Endothelial cell of hepatic sinusoid (primary cell): ENCODE measurements around the gene CLIC2.
"Not testable (repeated sequence)": the region's sequence is repeated elsewhere in the genome, so short reads cannot be mapped to it uniquely, and the experiment has no call there.

Experiments
- in situ Hi-C: cut with HindIII; loops from 2 replicates; pipeline ENCODE4 v1.10.0; 2017; ENCODE audit warnings: low sequenced_read_pairs

The CLIC2 gene

DNA sequence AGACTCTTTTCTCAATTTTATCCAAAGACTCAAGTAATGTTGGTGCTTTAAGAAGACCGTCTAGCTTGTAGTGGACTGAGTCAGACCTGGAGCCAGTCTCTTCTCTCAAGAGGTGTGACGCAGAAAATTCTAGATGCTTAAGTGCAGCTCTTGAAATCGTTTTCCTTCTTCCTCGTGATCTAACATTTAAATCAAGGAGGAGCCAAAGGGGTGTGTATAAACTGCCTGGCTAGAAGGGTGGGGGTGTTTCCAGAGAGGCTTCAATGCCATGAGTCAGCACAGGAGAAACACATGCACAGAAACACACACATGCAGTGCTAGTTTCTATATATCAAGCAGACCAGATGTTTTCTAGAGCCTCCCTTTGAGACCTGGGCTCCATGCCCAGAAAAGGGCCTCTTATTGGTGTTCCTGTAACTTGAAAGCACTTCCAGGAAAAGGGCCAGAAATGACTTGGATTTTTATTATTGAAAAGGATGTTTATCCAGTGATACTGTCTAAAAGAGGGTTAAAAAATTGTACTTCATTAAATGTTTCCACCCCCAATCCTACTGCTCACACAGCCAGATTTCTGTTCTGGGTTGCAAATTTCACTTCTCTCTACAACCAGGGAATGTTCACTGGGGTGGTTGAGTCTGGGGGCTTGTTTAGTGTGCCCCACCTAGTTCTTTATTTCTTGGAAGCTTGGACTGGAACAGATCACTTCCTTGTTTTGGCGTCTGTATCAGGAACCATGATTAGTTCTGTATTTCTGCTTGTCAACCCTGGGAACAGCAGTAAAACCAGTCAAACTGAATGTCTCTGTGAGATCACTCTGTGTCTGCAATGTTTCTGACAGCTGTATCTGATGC is at the start of gene CLIC2:
Gene CLIC2, minus strand, starts transcription at position 129 of the 851 bp plus-strand sequence. CDS start 187 bp downstream, outside the sequence.
- in situ Hi-C loops, result no loop called here

GRCh38 chrX:155382529-155382967 is 48.1 kb upstream of the CLIC2 start:
- in situ Hi-C loops, result not testable (repeated sequence)

DNA sequence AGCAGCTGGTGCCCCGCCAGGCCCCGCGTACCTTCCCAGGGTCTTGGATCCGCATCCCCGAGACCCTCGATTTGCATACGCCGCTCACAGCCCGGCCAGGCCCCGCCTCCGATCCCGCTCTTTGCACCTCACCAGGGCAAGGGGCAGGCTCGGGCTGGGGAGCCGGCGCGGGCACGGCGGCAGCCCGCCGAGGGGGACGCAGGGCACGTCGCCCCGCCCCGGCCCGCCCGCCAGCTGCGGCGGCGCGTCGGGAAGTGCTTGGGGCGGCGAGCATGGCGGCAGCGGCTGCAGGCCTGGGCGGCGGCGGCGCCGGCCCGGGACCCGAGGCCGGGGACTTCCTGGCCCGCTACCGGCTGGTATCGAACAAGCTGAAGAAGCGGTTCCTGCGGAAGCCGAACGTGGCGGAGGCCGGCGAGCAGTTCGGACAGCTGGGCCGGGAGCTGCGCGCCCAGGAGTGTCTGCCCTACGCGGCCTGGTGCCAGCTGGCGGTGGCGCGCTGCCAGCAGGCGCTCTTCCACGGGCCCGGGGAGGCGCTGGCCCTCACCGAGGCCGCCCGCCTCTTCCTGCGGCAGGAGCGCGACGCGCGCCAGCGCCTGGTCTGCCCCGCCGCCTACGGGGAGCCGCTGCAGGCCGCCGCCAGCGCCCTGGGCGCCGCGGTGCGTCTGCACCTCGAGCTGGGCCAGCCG is 47.6 kb upstream of the CLIC2 start, which contains the start of gene F8A2:
Gene F8A2, plus strand, starts transcription at position 253 of the 686 bp plus-strand sequence. Its CDS starts 20 bp downstream, at position 273.
- in situ Hi-C loops, result not testable (repeated sequence)

DNA sequence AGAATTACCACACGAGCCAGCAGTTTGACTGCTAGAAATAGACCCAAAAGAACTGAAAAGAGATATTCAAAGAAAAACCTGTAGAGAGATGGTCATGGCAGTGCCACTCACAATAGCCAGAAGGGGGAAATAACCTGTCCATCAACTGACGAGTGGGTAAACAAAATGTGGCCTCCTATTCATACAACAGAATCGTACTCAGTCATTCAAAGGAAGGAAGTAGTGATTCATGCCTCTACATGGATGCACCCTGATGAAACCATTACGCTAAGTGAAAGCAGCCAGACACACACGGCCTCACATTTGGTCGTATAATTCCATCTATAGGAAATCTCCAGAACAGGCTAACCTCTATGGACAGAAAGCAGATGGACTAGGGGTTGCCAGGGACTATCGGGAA is 45.4 kb upstream of the CLIC2 start:
- in situ Hi-C loops, result not testable (repeated sequence)

DNA sequence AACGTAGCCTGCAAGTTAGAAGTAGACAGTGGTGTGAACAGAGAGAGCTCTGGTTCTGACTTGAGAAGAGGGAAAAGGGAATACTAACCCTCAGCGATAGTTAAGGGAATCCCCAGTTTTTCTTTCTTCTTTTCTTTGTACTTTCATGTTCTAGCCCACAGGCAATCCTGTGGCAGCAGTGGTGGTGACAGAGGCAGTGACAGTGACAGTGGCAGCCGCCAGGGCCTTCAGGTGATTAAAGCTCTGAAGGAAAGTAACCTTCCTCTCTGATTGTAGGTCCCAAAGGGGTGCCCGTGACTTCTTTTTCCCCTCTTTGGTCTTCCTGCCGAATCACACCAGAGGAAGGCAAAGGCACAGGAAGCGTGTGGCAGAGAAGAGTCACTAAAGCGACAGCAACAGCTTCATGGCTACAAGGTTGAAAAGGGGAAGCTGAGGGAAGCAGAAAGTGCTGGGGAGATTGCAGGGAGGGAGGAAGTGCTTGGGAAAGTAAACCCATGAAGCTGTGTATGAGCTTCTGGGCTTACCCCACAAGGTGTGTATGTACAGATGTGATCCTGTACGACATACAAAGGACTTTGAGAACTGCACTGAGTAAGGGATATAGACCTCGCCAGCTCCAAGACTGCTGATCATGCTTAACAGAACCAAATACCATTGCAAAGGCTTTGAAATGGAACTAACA is 39.5 kb upstream of the CLIC2 start:
- in situ Hi-C loops, result not testable (repeated sequence)

DNA sequence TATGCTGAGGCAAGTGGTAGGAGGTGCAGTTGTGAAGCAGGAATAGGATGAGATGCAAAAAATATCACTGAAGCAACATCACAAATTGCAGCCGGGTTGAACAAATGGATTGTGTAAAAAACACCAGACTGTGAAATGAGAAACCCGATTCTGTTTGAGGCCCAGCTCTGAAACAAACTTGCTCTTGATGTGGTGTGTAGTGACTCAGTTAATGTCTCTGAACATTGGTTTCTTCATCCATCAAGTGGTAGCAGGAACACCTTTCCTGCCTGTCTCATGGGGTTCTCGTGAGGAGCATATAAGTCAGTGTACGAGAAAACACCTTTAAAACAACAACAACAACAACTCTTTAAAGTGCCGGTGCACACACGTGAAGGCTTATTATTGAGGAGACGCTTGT is 29.3 kb upstream of the CLIC2 start:
- in situ Hi-C loops, result not testable (repeated sequence)

GRCh38 chrX:155349448-155349847 is 15.0 kb upstream of the CLIC2 start:
- in situ Hi-C loops, result not testable (repeated sequence)

GRCh38 chrX:155345689-155346088 is 11.3 kb upstream of the CLIC2 start:
- in situ Hi-C loops, result not testable (repeated sequence)

- in situ Hi-C loops, result not testable (repeated sequence)
Measured at GRCh38 chrX:155335337-155335712, 911 bp upstream of the CLIC2 start.

DNA sequence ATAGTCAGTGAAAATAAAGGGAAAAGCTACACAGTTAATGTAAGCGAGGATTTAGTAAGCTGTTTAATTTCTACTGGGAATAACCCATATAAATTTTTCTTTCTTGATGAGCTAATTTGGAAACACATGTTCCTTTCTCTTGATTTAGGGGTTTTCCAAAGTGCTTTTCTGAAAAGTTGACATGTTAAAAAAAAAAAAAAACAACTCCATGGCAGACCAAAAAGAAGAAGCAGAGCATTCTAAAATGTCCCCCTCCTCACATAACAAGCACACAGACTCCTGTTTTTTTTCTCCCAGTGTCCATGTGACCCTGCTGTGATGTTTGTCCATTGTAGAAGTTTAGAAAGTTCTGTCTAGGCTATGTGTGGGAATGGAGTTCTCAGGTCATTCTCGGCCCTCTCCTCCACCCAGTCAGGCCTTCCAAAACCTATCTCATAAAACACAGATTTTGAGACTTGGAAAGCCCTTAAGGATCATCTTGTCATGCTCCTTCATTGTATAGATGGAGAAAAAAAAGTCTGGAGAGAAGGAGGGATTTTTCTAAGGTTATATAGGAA is 792 bp downstream of the CLIC2 start:
- in situ Hi-C loops, result no loop called here

- in situ Hi-C loops, result no loop called here
Measured at GRCh38 chrX:155330992-155331391, 3.4 kb downstream of the CLIC2 start.

GRCh38 chrX:155329293-155329692 is 5.1 kb downstream of the CLIC2 start:
- in situ Hi-C loops, result no loop called here

- in situ Hi-C loops, result no loop called here
Measured at GRCh38 chrX:155326610-155327009, 7.8 kb downstream of the CLIC2 start.

DNA sequence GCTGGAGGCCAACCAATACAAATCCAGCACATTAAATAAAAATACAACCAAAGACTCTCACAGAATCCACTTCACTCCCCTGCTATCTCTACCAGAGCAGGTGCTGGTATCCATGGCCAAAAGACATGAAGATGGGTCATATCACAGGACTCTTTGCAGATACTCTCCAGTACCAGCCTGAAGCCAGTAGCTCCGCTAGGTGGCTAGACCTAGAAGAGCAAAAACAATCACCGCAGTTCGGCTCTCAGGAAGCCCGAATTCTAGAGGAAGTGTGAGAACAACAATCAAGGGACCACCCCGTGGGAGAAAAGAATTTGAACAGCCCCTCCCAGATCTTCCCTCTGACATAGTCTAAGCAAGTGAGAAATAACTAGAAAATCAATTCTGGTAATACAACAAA is 20.2 kb downstream of the CLIC2 start:
- in situ Hi-C loops, result no loop called here

GRCh38 chrX:155313766-155314165 is 20.6 kb downstream of the CLIC2 start:
- in situ Hi-C loops, result no loop called here

GRCh38 chrX:155293771-155294170 is 40.6 kb downstream of the CLIC2 start:
- in situ Hi-C loops, result no loop called here

- in situ Hi-C loops, result no loop called here
Measured at GRCh38 chrX:155279873-155280272, 54.5 kb downstream of the CLIC2 start.

DNA sequence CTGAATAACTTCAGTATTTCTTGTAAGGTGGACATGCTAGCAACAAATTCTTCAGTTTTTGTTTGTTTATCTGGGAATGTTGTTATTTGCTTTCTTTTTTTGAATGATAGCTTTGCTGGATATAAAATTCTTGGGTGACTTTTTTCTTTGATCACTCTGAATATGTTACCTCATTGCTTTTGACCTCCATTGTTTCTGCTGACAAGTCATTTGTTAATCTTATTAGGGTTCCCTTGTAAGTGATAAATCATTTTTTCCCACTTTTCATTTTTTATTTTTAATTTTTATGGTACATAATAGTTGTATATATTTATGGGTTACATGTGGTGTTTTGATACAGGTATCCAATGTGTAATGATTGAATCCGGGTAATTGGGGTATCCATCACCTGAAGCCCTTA is 63.4 kb downstream of the CLIC2 start:
- in situ Hi-C loops, result no loop called here

DNA sequence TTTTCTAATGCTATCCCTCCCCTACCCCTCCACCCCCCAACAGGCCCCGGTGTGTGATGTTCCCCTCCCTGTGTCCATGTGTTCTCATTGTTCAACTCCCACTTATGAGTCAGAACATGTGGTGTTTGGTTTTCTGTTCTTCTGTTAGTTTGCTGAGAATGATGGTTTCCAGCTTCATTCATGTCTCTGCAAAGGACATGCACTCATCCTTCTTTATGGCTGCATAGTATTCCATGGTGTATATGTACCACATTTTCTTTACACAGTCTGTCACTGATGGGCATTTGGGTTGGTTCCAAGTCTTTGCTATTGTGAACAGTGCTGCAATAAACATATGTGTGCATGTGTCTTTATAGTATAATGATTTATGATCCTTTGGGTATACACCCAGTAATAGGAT is 66.4 kb downstream of the CLIC2 start:
- in situ Hi-C loops, result not testable (repeated sequence)

- in situ Hi-C loops, result no loop called here
Measured at GRCh38 chrX:155266439-155266838, 68.0 kb downstream of the CLIC2 start.
